ENCODE measurements around the gene HNRNPD. TPM values are rescaled to one million over a fixed set of nuclear protein-coding genes. Genes with fewer than 3 reads are reported as not detected.
"Not testable (repeated sequence)": the region's sequence is repeated elsewhere in the genome, so short reads cannot be mapped to it uniquely, and the experiment has no call there.

HNRNPD gene
- total and polyA plus RNA-seq, 2 of the 8 experiments (the other 6 are each of a cell fraction or from before 2014, with no cell fraction given): 118 to 646 TPM

DNA sequence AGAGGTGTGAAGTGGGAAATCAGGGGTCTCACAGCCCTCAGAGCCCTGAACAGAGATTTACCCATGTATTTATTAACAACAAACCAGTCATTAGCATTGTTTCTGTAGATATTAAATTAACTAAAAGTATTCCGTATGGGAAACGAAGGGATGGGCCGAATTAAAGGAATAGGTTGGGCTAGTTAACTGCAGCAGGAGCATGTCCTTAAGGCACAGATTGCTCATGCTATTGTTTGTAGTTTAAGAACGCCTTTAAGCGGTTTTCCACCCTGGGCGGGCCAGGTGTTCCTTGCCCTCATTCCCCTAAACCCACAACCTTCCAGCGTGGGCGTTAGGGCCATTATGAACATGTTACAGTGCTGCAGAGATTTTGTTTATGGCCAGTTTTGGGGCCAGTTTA, 12.5 kb upstream of the HNRNPD start:
- not testable (repeated sequence) for H2BK20ac ChIP-seq (ENCODE audit: low read length); DNase-seq (ENCODE audit: low read depth in 1 of 2, low spot score in 2 of 2); H3K23me2 ChIP-seq (ENCODE audit: low read depth, low read length); H2BK15ac ChIP-seq (ENCODE audit: low read length); H3K4me1 ChIP-seq (replicated peaks in 1 of 4; ENCODE audit: control insufficient read depth in 3 of 4, insufficient read depth in 4 of 4, low read length in 3 of 4); H2BK12ac ChIP-seq (ENCODE audit: low read depth, low read length); H3K56ac ChIP-seq (replicated peaks; ENCODE audit: insufficient read length, low read depth, low read length); H3K4ac ChIP-seq (replicated peaks; ENCODE audit: insufficient read length, low read depth, low read length); H4K91ac ChIP-seq (replicated peaks; ENCODE audit: insufficient read length, low read length); H2AK5ac ChIP-seq (ENCODE audit: low read depth, low read length); H3K4me2 ChIP-seq (ENCODE audit: insufficient read depth in 1 of 2, low read depth in 2 of 2, low read length in 2 of 2); H3K27ac ChIP-seq (ENCODE audit: low read depth, low read length); H4K5ac ChIP-seq (ENCODE audit: insufficient read length, low read depth, low read length); H3K27me3 ChIP-seq (replicated peaks in 1 of 4; ENCODE audit: control insufficient read depth in 3 of 4, extremely low read depth in 1 of 4, insufficient read depth in 3 of 4, low read length in 3 of 4); H3K79me2 ChIP-seq (ENCODE audit: control insufficient read depth in 1 of 2, insufficient read depth in 2 of 2, low read length in 2 of 2); H4K20me1 ChIP-seq (replicated peaks in 1 of 2; ENCODE audit: control insufficient read depth in 1 of 2, insufficient read depth in 2 of 2, low read length in 2 of 2); H3K9ac ChIP-seq (replicated peaks in 1 of 4; ENCODE audit: extremely low read depth in 1 of 4, low read depth in 3 of 4, low read length in 3 of 4); FAIRE-seq; H3K4me3 ChIP-seq (ENCODE audit: extremely low read depth in 1 of 4, insufficient read depth in 2 of 4, low read depth in 3 of 4, low read length in 4 of 4); H2BK5ac ChIP-seq (ENCODE audit: low read depth, low read length); H2BK120ac ChIP-seq (replicated peaks; ENCODE audit: low read depth, low read length); H3K79me1 ChIP-seq (ENCODE audit: low read depth, low read length); H2AFZ ChIP-seq (ENCODE audit: low read length); H3K23ac ChIP-seq (ENCODE audit: insufficient read length); H4K8ac ChIP-seq (ENCODE audit: extremely low read depth, insufficient read depth, low read length); H3K14ac ChIP-seq (ENCODE audit: insufficient read length); H3K36me3 ChIP-seq (ENCODE audit: control insufficient read depth in 2 of 4, insufficient read depth in 4 of 4, low read length in 3 of 4); H3K18ac ChIP-seq (ENCODE audit: extremely low read depth, low read length)
- 89% methylated on average over 8 of the region's 8 CpGs; no CpG with 5 or more reads in 1 of the 2 experiments for WGBS, 2 experiments (ENCODE audit: extremely low coverage in 1 of 2, insufficient coverage in 1 of 2, insufficient read length in 1 of 2, insufficient replicate concordance in 2 of 2, low coverage in 1 of 2, low lambda C conversion rate in 2 of 2, missing lambda C conversion rate in 1 of 2)
- CTCF ChIA-PET (ENCODE audit: partially characterized antibody): interaction anchor here (1.1 to 1.5 kb wide), 2 partner anchors 8 to 28 kb away, joined by 4 read pairs; no protein-coding TSS in a partner anchor
- POLR2A ChIA-PET (ENCODE audit: partially characterized antibody): interaction anchor here (1.2 to 1.4 kb wide), 3 partner anchors 9 to 35 kb away, joined by 4 to 5 read pairs (median 5); partner anchors contain the start of gene HNRNPD
- peaks cover 0 to 12% of the 10 kb centered on the region in 2 experiments; a peak in 1 of 4 replicates for H3K9me3 ChIP-seq (ENCODE audit: insufficient read depth in 2 of 2, low read depth in 1 of 2, low read length in 1 of 2)

All from H1 (cell line).